ENCODE measurements around the gene MFF.

Gene MFF

DNA sequence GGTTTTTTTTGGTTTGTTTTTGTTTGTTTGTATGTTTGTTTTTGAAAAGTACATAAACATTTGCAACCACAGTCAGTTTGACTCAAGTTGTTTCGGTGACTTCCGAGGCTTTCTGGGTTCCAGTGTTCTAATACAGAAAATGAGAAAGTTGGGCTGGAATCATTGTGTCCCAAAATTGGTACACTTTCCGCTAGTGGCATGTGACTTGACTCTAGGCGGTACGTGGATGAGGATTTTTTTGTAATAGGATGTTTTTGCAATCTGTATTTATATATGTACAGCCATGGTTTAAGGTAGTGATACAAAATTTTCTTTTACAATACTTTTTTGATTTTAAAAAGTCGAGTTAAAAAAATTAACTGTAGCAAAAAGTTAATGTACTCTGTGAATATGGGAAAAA is 1.7 kb downstream of the MFF start:
- FAIRE-seq (no peak), DNase-seq (ENCODE audit: insufficient read length, low spot score) (no peak)
- TF ChIP-seq, protein P1, sequence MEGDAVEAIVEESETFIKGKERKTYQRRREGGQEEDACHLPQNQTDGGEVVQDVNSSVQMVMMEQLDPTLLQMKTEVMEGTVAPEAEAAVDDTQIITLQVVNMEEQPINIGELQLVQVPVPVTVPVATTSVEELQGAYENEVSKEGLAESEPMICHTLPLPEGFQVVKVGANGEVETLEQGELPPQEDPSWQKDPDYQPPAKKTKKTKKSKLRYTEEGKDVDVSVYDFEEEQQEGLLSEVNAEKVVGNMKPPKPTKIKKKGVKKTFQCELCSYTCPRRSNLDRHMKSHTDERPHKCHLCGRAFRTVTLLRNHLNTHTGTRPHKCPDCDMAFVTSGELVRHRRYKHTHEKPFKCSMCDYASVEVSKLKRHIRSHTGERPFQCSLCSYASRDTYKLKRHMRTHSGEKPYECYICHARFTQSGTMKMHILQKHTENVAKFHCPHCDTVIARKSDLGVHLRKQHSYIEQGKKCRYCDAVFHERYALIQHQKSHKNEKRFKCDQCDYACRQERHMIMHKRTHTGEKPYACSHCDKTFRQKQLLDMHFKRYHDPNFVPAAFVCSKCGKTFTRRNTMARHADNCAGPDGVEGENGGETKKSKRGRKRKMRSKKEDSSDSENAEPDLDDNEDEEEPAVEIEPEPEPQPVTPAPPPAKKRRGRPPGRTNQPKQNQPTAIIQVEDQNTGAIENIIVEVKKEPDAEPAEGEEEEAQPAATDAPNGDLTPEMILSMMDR (IDR thresholded peaks at IDR 0.05; ENCODE audit: insufficient read depth, missing control alignments): no peak

DNA sequence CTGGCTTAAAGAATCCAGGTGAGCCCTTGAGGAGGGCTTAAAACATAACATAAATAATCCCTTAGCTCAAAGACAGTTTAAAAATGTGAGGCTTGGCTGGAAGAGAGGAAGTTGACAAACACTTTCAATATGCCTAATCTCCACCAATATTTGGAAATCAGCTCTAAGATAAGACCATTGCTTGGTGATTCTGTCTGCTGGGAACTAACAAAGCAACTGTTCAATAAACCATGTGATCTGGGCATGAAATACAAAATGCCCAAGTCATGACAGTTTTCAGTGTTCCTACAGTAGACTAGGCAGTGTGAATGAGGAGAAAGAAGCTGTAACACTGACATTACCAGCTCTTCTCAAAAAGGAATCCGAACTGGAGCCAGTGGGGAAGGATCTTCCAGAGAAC is 10.7 kb downstream of the MFF start:
- DNase-seq (ENCODE audit: insufficient read length, low spot score): no peak
- TF ChIP-seq, protein P1 (IDR thresholded peaks at IDR 0.05; ENCODE audit: insufficient read depth, missing control alignments): no peak
- FAIRE-seq: peak; percentile 35

DNA sequence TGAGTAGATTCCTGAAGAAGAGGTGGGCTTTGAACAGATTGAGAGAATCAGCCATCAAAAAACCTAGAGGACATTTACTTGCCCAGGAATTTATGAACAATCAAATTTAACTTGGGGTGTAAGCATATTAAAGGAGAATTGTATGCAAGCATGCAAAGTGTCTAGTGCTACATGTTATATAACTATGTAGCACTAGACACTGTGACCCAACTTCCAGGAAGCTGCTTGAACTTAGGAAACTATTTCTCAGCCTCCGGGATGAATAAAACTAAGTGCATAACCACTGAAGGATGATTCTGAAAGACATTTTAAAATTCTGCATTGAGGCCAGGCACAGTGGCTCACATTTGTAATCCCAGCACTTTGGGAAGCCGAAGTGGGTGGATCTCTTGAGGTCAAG is 12.4 kb downstream of the MFF start:
- DNase-seq (ENCODE audit: insufficient read length, low spot score): no peak
- FAIRE-seq: no peak
- TF ChIP-seq, protein P1 (IDR thresholded peaks at IDR 0.05; ENCODE audit: insufficient read depth, missing control alignments): no peak

DNA sequence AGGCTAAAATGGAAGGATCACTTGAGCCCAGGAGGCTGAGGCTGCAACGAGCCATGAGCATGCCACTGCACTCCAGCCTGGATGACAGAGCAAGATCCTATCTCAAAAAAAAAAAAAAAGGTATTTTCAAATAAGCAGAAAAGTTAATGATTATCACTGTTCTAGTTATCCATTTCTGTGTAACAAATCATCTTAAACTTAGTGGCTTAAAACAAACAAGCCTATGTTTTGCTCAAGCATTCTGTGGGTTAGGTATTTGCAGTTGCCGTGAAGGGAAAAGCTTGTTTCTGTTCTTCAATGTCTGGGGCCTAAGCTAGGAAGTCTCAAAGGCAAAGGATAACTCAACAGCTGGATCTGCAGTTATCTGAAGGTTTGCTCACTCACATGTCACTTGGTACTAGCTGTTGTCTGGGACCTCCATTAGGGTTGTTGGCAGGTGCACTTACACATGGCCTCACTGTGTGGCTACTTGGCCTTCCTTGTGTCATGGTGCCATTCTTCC is 14.1 kb downstream of the MFF start:
- TF ChIP-seq, protein P1 (IDR thresholded peaks at IDR 0.05; ENCODE audit: insufficient read depth, missing control alignments): no peak
- DNase-seq (ENCODE audit: insufficient read length, low spot score): no peak
- no peak for FAIRE-seq

DNA sequence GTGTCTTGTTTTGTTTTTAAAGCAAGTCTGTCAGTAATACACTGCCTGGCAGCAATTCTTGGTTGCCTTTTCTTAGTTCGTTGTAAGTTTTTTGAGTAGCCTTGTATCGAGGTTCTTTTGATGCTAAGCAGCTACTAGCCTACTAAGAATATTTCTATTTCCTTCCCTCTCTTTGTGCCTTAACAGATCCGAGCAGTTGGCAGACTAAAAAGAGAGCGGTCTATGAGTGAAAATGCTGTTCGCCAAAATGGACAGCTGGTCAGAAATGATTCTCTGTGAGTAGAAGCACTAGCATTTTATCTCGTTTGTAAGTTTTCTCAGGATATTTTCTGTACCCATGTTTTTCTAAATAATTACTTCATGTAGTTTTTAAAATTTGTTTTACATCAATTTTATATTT is 15.1 kb downstream of the MFF start:
- no peak for FAIRE-seq
- no peak for DNase-seq (ENCODE audit: insufficient read length, low spot score)
- TF ChIP-seq, protein P1 (IDR thresholded peaks at IDR 0.05; ENCODE audit: insufficient read depth, missing control alignments): no peak

DNA sequence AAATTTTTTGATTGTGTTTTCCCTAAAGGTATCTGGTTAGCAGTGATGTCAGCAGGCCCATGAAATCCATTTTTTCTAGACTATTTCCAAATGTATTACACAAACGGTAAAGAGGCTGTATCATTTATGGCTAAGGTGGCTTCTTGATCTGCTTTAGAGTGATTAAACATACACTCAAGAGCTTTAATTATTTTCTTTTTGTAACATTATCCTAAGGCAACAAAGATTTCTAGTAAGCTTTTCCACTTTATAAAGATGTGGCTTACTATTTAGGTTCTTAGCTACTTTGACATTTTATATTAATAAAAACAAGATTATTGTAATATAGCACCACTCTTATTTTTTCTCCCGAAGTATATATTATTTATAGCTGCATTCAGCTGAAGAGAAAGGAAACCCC is 16.5 kb downstream of the MFF start:
- peak; percentile 21 for FAIRE-seq

DNA sequence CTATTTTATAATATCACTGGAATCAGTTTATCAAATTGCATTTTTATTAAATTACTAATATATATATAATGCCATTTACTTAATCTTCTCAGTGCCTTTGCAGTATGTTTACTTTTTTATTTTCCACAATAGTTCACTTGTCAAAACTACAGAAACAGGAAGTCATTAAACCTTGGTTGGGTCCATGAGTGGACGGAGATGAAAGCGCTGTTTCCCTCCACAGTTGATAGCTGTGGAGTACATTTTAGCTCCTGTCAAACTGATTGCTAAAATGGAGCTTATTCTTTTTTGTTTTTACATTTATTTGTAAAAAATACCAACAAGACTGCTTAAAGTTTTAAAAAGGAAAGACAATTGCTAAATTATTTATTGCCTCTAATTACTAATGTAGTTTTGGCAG is 19.2 kb downstream of the MFF start:
- DNase-seq (ENCODE audit: insufficient read length, low spot score) (no peak), FAIRE-seq (no peak)
- TF ChIP-seq, protein P1 (IDR thresholded peaks at IDR 0.05; ENCODE audit: insufficient read depth, missing control alignments): no peak

More for the DNA sequence above, 16.5 kb downstream of the MFF start:
- no peak for DNase-seq (ENCODE audit: insufficient read length, low spot score)
- TF ChIP-seq, protein P1 (IDR thresholded peaks at IDR 0.05; ENCODE audit: insufficient read depth, missing control alignments): no peak

Data from D721Med (cell line).